Peyer's patch (tissue), 4 donors: ENCODE measurements around the gene APOBEC4.

Experiments used
- POLR2A ChIP-seq, 2 donors: fragments of 450-650 bp; IDR thresholded peaks; one replicate each; pipeline ENCODE4 v1.5.1; 2017; ENCODE audit warnings: antibody characterized with exemption in 2 of 2, mild to moderate bottlenecking in 2 of 2, moderate library complexity in 2 of 2
- TF ChIP-seq, protein P1 (sequence below), 6 experiments: fragments of 450-650 bp in 4 of 6; fragments of 200-600 bp in 2 of 6; sonication (generic) in 1 of 6; IDR thresholded peaks; one replicate each; pipeline ENCODE4 v1.5.1; 2017 to 2019; ENCODE audit warnings: antibody characterized with exemption in 6 of 6, mild to moderate bottlenecking in 3 of 6, moderate library complexity in 1 of 6

- TF ChIP-seq POLR2A (IDR thresholded peaks at IDR 0.05): no peak
- TF ChIP-seq, protein P1, sequence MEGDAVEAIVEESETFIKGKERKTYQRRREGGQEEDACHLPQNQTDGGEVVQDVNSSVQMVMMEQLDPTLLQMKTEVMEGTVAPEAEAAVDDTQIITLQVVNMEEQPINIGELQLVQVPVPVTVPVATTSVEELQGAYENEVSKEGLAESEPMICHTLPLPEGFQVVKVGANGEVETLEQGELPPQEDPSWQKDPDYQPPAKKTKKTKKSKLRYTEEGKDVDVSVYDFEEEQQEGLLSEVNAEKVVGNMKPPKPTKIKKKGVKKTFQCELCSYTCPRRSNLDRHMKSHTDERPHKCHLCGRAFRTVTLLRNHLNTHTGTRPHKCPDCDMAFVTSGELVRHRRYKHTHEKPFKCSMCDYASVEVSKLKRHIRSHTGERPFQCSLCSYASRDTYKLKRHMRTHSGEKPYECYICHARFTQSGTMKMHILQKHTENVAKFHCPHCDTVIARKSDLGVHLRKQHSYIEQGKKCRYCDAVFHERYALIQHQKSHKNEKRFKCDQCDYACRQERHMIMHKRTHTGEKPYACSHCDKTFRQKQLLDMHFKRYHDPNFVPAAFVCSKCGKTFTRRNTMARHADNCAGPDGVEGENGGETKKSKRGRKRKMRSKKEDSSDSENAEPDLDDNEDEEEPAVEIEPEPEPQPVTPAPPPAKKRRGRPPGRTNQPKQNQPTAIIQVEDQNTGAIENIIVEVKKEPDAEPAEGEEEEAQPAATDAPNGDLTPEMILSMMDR (IDR thresholded peaks at IDR 0.05): no peak
Observed at GRCh38 chr1:183604815-183605214, 48.3 kb downstream of the APOBEC4 start.
